ENCODE measurements around the gene SEMA3B. TPM values are rescaled to one million over a fixed set of nuclear protein-coding genes. Genes with fewer than 3 reads are reported as not detected.

Gene SEMA3B
- total and polyA plus RNA-seq, 9 of the 15 experiments (the other 6 are each of a cell fraction or from before 2014, with no cell fraction given): 0.03 to 1.8 (median 0.55) TPM; not detected in 1

DNA sequence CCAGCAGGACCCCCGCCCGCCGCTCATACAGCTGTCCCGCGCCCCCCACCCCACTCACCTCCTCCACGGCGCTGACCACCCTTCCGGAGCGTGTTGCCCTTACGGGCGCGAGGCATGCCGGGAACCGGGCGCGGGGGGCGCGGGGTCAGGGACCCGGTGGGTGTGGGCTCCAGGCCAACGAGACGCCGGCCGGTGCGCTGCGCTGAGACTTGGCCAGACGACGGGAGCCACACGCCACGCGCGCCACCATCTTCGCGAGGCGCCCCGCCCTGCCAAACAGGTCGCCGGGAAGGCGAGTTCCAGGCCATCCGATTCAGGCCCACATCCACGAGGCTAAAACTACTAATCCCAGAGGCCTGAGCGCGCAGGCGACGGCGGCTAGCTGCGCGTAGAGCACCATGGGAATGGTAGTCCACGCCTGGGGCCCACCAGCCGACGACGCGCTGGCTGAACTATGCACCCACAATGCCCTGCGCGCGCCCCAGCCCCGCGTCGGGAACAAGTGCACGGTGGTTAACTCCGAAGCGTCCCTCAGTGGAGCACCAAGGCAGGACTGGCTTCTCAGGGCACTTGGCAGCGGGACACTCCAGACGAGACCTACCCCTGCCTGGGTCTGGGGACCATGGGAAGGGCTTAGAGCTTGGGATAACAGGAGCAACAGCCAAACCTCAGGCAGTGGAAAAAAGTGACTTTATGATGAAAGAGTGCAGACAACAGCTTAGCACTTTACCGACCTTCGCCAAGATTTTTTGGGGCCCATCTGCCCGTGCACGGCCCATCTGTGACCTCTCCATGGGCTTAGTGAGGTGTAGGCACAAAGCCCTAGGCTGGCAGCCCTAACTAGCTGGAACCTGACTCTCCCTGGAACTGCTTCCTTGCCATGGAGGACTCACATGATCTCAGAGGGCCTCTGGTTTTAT is 23.5 kb downstream of the SEMA3B start, which contains the start of gene IFRD2 (continued):
- TF ChIP-seq TEAD1 (CRISPR knock-in tag; IDR thresholded peaks at IDR 0.05) (peak in 1 of 2 experiments; percentile 92; a peak in 3 of 4 replicates), ZFP1 (CRISPR knock-in tag; IDR thresholded peaks at IDR 0.05) (no peak), ATF4 (CRISPR knock-in tag; IDR thresholded peaks at IDR 0.05) (peak; percentile 72), E2F5 (CRISPR knock-in tag; IDR thresholded peaks at IDR 0.05) (no peak), CREM (IDR thresholded peaks at IDR 0.05; ENCODE audit: low read depth) (peak; percentile 99), RFX5 (IDR thresholded peaks at IDR 0.05; ENCODE audit: low read depth, low read length) (no peak), ZNF197 (CRISPR knock-in tag; IDR thresholded peaks at IDR 0.05; ENCODE audit: low read depth) (peak; percentile 98), EGR1 (conservative IDR thresholded peaks at IDR 0.05) (peak; percentile 29; the same call in 1 of the 2 replicates), ZNF707 (CRISPR knock-in tag; conservative IDR thresholded peaks at IDR 0.05) (no peak), ATF1 (CRISPR knock-in tag; IDR thresholded peaks at IDR 0.05) (0 out of 2 replicates have a peak, but pooled peaks have one; percentile 37), ATF1 (tag; IDR thresholded peaks at IDR 0.05) (peak; percentile 97), KLF6 (CRISPR knock-in tag; IDR thresholded peaks at IDR 0.05; ENCODE audit: borderline replicate concordance) (peak; percentile 91; the same call in 1 of the 2 replicates)
- TF ChIP-seq, protein P1, sequence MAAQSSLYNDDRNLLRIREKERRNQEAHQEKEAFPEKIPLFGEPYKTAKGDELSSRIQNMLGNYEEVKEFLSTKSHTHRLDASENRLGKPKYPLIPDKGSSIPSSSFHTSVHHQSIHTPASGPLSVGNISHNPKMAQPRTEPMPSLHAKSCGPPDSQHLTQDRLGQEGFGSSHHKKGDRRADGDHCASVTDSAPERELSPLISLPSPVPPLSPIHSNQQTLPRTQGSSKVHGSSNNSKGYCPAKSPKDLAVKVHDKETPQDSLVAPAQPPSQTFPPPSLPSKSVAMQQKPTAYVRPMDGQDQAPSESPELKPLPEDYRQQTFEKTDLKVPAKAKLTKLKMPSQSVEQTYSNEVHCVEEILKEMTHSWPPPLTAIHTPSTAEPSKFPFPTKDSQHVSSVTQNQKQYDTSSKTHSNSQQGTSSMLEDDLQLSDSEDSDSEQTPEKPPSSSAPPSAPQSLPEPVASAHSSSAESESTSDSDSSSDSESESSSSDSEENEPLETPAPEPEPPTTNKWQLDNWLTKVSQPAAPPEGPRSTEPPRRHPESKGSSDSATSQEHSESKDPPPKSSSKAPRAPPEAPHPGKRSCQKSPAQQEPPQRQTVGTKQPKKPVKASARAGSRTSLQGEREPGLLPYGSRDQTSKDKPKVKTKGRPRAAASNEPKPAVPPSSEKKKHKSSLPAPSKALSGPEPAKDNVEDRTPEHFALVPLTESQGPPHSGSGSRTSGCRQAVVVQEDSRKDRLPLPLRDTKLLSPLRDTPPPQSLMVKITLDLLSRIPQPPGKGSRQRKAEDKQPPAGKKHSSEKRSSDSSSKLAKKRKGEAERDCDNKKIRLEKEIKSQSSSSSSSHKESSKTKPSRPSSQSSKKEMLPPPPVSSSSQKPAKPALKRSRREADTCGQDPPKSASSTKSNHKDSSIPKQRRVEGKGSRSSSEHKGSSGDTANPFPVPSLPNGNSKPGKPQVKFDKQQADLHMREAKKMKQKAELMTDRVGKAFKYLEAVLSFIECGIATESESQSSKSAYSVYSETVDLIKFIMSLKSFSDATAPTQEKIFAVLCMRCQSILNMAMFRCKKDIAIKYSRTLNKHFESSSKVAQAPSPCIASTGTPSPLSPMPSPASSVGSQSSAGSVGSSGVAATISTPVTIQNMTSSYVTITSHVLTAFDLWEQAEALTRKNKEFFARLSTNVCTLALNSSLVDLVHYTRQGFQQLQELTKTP (IDR thresholded peaks at IDR 0.05; ENCODE audit: low read depth in 1 of 2, partially characterized antibody in 2 of 2): peak in 1 of 2 experiments; percentile 100
- TF ChIP-seq, protein P2, sequence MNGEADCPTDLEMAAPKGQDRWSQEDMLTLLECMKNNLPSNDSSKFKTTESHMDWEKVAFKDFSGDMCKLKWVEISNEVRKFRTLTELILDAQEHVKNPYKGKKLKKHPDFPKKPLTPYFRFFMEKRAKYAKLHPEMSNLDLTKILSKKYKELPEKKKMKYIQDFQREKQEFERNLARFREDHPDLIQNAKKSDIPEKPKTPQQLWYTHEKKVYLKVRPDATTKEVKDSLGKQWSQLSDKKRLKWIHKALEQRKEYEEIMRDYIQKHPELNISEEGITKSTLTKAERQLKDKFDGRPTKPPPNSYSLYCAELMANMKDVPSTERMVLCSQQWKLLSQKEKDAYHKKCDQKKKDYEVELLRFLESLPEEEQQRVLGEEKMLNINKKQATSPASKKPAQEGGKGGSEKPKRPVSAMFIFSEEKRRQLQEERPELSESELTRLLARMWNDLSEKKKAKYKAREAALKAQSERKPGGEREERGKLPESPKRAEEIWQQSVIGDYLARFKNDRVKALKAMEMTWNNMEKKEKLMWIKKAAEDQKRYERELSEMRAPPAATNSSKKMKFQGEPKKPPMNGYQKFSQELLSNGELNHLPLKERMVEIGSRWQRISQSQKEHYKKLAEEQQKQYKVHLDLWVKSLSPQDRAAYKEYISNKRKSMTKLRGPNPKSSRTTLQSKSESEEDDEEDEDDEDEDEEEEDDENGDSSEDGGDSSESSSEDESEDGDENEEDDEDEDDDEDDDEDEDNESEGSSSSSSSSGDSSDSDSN (IDR thresholded peaks at IDR 0.05; ENCODE audit: borderline replicate concordance in 1 of 2, low read depth in 2 of 2, low read length in 2 of 2): no peak
- TF ChIP-seq, protein P3, sequence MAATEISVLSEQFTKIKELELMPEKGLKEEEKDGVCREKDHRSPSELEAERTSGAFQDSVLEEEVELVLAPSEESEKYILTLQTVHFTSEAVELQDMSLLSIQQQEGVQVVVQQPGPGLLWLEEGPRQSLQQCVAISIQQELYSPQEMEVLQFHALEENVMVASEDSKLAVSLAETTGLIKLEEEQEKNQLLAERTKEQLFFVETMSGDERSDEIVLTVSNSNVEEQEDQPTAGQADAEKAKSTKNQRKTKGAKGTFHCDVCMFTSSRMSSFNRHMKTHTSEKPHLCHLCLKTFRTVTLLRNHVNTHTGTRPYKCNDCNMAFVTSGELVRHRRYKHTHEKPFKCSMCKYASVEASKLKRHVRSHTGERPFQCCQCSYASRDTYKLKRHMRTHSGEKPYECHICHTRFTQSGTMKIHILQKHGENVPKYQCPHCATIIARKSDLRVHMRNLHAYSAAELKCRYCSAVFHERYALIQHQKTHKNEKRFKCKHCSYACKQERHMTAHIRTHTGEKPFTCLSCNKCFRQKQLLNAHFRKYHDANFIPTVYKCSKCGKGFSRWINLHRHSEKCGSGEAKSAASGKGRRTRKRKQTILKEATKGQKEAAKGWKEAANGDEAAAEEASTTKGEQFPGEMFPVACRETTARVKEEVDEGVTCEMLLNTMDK (IDR thresholded peaks at IDR 0.05; ENCODE audit: borderline replicate concordance, insufficient read depth, low read depth, low read length, poor library complexity, severe bottlenecking): no peak
